Ascending aorta (tissue), 2 donors: Measurements from ENCODE around the gene SUPT3H. TPM values are rescaled to one million over a fixed set of nuclear protein-coding genes. Genes with fewer than 3 reads are reported as not detected.
"Not testable (repeated sequence)": the region's sequence is repeated elsewhere in the genome, so short reads cannot be mapped to it uniquely, and the experiment has no call there.

Experiments
- DNase-seq, 2 donors: peaks; one replicate each; pipeline ENCODE4 v3.0.0-alpha.2; 2019; ENCODE audit warnings: low spot score in 2 of 2
- H3K27ac ChIP-seq, 2 donors: fragments of 200-600 bp; sonication (generic); one replicate each; pipeline ENCODE4 v1.5.1; 2016 to 2017; ENCODE audit warnings: mild to moderate bottlenecking in 1 of 2
- H3K27me3 ChIP-seq: fragments of 200-600 bp; sonication (generic); one replicate; pipeline ENCODE4 v1.5.1; 2017
- H3K36me3 ChIP-seq, 2 donors: fragments of 200-600 bp; sonication (generic); one replicate each; pipeline ENCODE4 v1.5.1; 2016
- H3K4me1 ChIP-seq, 2 donors: fragments of 200-600 bp; sonication (generic); one replicate each; pipeline ENCODE4 v1.5.1; 2016 to 2017; ENCODE audit warnings: mild to moderate bottlenecking in 1 of 2
- H3K4me3 ChIP-seq, 2 donors: fragments of 200-600 bp; sonication (generic); one replicate each; pipeline ENCODE4 v1.5.1; 2016 to 2017; ENCODE audit warnings: mild to moderate bottlenecking in 1 of 2
- H3K9me3 ChIP-seq, 2 donors: fragments of 200-600 bp; sonication (generic); one replicate each; pipeline ENCODE4 v1.5.1; 2016
- intact Hi-C: fragments of 100-400 bp; cut with DNase I; formaldehyde crosslinking; loops from one replicate; pipeline ENCODE4 v1.15.1; 2023
- total RNA-seq: library from RNA; depleted of rRNA; stranded (reverse); fragments of >200 nt; gene quantifications from one replicate; pipeline ENCODE4 v1.1.0, GENCODE V29; 2016
- TF ChIP-seq, protein P1 (sequence below), 3 experiments: fragments of 200-600 bp in 2 of 3; fragments of 450-650 bp in 1 of 3; sonication (generic) in 2 of 3; IDR thresholded peaks; one replicate each; pipeline ENCODE4 v1.5.1; 2016 to 2019; ENCODE audit warnings: antibody characterized with exemption in 3 of 3, mild to moderate bottlenecking in 1 of 3, moderate library complexity in 1 of 3

Gene SUPT3H
- total RNA-seq, 1 donor from 2014 or later = not detected

DNA sequence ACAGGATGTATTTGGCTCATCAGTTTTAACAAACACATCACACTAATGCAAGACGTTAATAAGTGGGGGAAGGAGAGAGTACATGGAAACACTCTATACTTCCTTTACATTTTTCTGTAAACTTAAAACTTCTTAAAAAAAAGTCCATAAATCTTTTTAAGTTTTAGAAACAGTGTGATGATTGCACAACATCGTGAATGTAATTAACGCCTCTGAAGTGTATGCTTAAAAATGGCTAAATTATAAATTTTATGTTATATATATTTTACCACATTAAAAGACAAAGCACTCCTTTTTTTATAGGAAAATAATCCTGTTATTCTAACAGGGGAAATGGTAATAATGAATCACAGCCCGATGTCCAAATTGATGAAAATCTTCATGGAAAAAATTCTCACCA lies 193.7 kb downstream of the SUPT3H start:
- no peak overlapping the region for H3K27ac ChIP-seq
- no peaks in the 10 kb centered on the region for H3K36me3 ChIP-seq
- H3K4me3 ChIP-seq = no peak overlapping the region
- H3K9me3 ChIP-seq = no peaks in the 10 kb centered on the region
- no peak for DNase-seq
- no peaks in the 10 kb centered on the region for H3K4me1 ChIP-seq
- TF ChIP-seq, protein P1, sequence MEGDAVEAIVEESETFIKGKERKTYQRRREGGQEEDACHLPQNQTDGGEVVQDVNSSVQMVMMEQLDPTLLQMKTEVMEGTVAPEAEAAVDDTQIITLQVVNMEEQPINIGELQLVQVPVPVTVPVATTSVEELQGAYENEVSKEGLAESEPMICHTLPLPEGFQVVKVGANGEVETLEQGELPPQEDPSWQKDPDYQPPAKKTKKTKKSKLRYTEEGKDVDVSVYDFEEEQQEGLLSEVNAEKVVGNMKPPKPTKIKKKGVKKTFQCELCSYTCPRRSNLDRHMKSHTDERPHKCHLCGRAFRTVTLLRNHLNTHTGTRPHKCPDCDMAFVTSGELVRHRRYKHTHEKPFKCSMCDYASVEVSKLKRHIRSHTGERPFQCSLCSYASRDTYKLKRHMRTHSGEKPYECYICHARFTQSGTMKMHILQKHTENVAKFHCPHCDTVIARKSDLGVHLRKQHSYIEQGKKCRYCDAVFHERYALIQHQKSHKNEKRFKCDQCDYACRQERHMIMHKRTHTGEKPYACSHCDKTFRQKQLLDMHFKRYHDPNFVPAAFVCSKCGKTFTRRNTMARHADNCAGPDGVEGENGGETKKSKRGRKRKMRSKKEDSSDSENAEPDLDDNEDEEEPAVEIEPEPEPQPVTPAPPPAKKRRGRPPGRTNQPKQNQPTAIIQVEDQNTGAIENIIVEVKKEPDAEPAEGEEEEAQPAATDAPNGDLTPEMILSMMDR (IDR thresholded peaks at IDR 0.05) = no peak
- no peaks in the 10 kb centered on the region for H3K27me3 ChIP-seq
- intact Hi-C loops = no loop called here

DNA sequence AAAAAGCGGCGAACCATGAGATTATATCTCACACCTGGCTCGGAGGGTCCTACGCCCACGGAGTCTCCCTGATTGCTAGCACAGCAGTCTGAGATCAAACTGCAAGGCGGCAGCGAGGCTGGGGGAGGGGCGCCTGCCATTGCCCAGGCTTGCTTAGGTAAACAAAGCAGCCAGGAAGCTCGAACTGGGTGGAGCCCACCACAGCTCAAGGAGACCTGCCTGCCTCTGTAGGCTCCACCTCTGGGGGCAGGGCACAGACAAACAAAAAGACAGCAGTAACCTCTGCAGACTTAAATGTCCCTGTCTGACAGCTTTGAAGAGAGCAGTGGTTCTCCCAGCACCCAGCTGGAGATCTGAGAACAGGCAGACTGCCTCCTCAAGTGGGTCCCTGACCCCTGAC lies 201.4 kb downstream of the SUPT3H start:
- H3K27ac ChIP-seq, H3K36me3 ChIP-seq, H3K4me3 ChIP-seq, H3K27me3 ChIP-seq, H3K4me1 ChIP-seq, DNase-seq, intact Hi-C loops, H3K9me3 ChIP-seq: not testable (repeated sequence)

DNA sequence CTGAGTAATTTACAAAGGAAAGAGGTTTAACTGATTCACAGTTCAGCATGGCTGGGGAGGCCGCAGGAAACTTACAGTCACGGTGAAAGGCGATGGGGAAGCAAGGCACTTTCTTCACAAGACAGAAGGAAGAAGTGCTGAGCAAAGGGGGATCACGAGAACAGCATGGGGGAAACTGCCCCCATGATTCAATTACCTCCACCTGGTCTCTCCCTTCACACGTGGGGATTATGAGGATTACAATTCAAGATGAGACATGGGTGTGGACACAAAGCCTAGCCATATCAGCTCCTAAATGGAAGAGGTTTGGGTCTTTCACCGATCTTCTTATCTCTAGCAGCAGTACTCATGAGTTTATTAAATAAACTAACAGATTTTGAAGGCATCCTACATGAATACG lies 202.5 kb downstream of the SUPT3H start:
- no peak overlapping the region for H3K27ac ChIP-seq
- no peaks in the 10 kb centered on the region for H3K4me1 ChIP-seq
- intact Hi-C loops = no loop called here
- no peaks in the 10 kb centered on the region for H3K36me3 ChIP-seq
- H3K27me3 ChIP-seq = no peaks in the 10 kb centered on the region
- no peak overlapping the region for H3K4me3 ChIP-seq
- no peaks in the 10 kb centered on the region for H3K9me3 ChIP-seq
- TF ChIP-seq, protein P1 (IDR thresholded peaks at IDR 0.05) = no peak
- no peak for DNase-seq

DNA sequence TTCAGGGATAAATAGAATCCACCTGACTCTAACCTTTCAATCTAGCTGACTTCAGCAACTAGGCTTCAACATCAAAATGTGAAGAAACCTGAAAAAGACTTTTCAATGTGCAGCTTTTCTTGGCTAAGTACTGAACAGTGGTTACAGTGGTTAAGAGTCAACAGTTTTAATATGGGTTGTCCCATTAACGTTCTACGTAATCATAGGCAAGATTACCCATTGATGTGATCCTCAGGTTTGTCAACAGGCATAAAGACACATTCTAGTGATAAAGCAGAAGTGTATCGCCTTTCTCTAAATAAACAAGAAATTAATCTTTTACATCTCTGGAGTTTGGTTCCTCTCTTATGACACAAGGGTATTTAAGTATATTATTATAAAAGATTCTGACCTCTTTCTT lies 203.7 kb downstream of the SUPT3H start:
- no peak for DNase-seq
- Histone ChIP-seq H3K4me3 (no peak overlapping the region), H3K9me3 (no peaks in the 10 kb centered on the region), H3K36me3 (no peaks in the 10 kb centered on the region), H3K4me1 (no peaks in the 10 kb centered on the region), H3K27me3 (no peaks in the 10 kb centered on the region), H3K27ac (no peak overlapping the region)
- TF ChIP-seq, protein P1 (IDR thresholded peaks at IDR 0.05) = no peak
- intact Hi-C loops = no loop called here

DNA sequence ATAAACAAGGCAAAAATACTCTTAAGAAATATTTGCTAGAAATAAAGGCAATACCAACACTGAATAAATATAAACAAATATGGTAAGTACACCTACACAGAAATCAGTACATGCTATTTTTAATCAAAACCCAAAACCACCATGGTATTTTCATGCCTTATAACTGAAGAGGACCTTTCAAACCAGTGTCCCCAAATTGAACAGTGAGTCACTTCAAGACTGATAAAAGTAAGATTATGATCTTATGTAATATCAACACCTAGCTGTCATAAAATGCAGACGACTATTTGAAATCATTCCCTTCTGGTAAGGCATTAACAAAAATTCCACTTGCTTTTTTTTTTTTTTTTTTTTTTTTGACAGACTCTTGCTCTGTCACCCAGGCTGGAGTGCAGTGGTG lies 206.4 kb downstream of the SUPT3H start:
- TF ChIP-seq, protein P1 (IDR thresholded peaks at IDR 0.05) = no peak

DNA sequence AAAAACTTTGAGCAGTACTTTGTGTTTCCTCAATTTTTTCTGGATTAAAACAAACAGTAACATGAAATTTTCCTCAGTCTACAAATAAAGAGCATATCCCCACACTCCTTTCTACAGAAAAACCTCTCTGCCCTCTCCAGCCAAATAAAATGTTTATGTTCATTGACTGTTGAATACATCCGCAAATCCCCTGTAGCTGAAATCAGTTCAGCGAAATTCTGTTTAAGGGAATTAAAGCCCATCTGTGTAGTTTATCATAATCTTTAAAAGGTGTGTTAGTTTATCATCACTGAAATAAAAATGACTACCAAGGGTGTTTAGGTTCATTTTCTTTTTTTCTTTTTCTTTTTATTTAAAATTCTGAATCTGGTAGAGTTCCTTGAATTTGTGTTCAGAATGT lies 207.4 kb downstream of the SUPT3H start:
- no peak for DNase-seq
- no peaks in the 10 kb centered on the region for H3K27me3 ChIP-seq
- no peaks in the 10 kb centered on the region for H3K36me3 ChIP-seq
- TF ChIP-seq, protein P1 (IDR thresholded peaks at IDR 0.05) = no peak
- no peak overlapping the region for H3K27ac ChIP-seq
- no peak overlapping the region for H3K4me3 ChIP-seq
- H3K9me3 ChIP-seq = no peaks in the 10 kb centered on the region
- H3K4me1 ChIP-seq = no peaks in the 10 kb centered on the region
- intact Hi-C loops = no loop called here

More for the DNA sequence above, 206.4 kb downstream of the SUPT3H start:
- DNase-seq = no peak
- Histone ChIP-seq H3K27ac (no peak overlapping the region), H3K27me3 (no peaks in the 10 kb centered on the region), H3K36me3 (no peaks in the 10 kb centered on the region), H3K9me3 (no peaks in the 10 kb centered on the region), H3K4me1 (no peaks in the 10 kb centered on the region), H3K4me3 (no peak overlapping the region)
- intact Hi-C loops = no loop called here
